ENCODE data around the gene FUCA1.

GRCh38 chr1:23843644-23844043 is 24.4 kb downstream of the FUCA1 start:
- TF ChIP-seq CTCF (IDR thresholded peaks at IDR 0.05; ENCODE audit: low read depth, low read length), result no peak
- TF ChIP-seq EZH2phosphoT487 (IDR thresholded peaks at IDR 0.05; ENCODE audit: low read depth), result no peak
